GM18858 (cell line): ENCODE results near the gene FAM168A.

Experiments used
- ATAC-seq: cut with Tn5 transposase; IDR thresholded peaks from one replicate; pipeline ENCODE4 v1.9.1; 2021; ENCODE audit not compliant: unreplicated experiment

The FAM168A gene

DNA sequence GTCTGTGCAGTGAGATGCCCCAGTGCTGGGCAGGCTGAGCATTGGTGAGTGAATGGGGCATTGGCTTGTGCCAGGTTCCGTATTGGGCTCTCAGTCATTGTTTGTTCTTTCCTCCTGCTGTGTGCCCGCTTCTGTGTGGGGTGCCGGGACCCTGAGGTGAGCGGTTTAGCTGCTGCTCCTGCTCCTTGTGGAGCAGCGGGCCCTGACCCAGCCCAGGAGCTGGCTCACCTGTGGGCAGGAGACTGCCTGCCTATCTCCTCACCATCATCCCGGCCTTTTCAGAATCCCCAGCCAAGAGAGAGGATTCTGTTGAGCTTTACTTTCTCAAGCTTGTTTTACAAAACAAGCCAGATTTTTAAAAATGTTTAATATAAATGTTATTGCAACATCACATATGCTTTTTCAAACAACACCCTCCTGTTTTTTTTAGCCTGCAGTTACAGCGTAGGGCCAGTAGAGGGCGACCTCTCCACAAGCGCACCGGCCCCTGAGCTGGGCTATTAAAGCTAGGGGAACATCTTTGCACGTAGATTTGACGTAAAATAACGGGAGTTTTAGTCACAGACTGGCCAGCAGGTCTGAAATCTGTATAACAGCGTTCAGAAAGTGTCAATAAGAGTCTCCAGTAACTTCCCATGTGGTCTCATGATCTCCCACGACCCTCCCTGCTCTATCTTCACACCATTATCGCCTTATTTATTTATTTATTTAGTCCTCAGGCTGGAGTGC, 246.8 kb downstream of the FAM168A start:
- ATAC-seq = no peak
